GM19240 (cell line): ENCODE data around the gene NEK2.
"Not testable (repeated sequence)": the region's sequence is repeated elsewhere in the genome, so short reads cannot be mapped to it uniquely, and the experiment has no call there.

Source experiments
- DNase-seq: peaks from one replicate; pipeline ENCODE4 v3.0.0; 2011; ENCODE audit warnings: low spot score; ENCODE audit not compliant: insufficient read length

NEK2 gene

GRCh38 chr1:211695135-211695816 is 19.9 kb upstream of the NEK2 start:
- no peak for DNase-seq

GRCh38 chr1:211693911-211694310 is 18.5 kb upstream of the NEK2 start:
- not testable (repeated sequence) for DNase-seq

GRCh38 chr1:211688421-211688820 is 13.0 kb upstream of the NEK2 start:
- DNase-seq, result no peak

GRCh38 chr1:211687462-211688215 is 12.2 kb upstream of the NEK2 start:
- DNase-seq, result no peak

- DNase-seq, result no peak
Observed at GRCh38 chr1:211685823-211686222, 10.4 kb upstream of the NEK2 start.

- DNase-seq, result no peak
Observed at GRCh38 chr1:211684791-211685190, 9.4 kb upstream of the NEK2 start.

- DNase-seq, result no peak
Observed at GRCh38 chr1:211684331-211684730, 8.9 kb upstream of the NEK2 start.

- DNase-seq, result no peak
Observed at GRCh38 chr1:211683396-211684297, 8.2 kb upstream of the NEK2 start.

- not testable (repeated sequence) for DNase-seq
Observed at GRCh38 chr1:211682186-211682585, 6.8 kb upstream of the NEK2 start.

GRCh38 chr1:211680752-211681327 is 5.4 kb upstream of the NEK2 start:
- DNase-seq, result no peak

GRCh38 chr1:211677659-211678058 is 2.2 kb upstream of the NEK2 start:
- no peak for DNase-seq

GRCh38 chr1:211676761-211677160 is 1.3 kb upstream of the NEK2 start:
- DNase-seq, result no peak

- no peak for DNase-seq
Observed at GRCh38 chr1:211676106-211676583, 724 bp upstream of the NEK2 start.

- no peak for DNase-seq
Observed at GRCh38 chr1:211667065-211667617, 8.3 kb downstream of the NEK2 start.

GRCh38 chr1:211660718-211661222 is 14.7 kb downstream of the NEK2 start:
- DNase-seq, result no peak

GRCh38 chr1:211656728-211657127 is 18.7 kb downstream of the NEK2 start:
- no peak for DNase-seq

- DNase-seq, result peak; percentile 61
Observed at GRCh38 chr1:211654838-211655787, 20.3 kb downstream of the NEK2 start.

- DNase-seq, result no peak
Observed at GRCh38 chr1:211653959-211654496, 21.4 kb downstream of the NEK2 start.

- DNase-seq, result no peak
Observed at GRCh38 chr1:211653293-211653692, 22.1 kb downstream of the NEK2 start.
